ENCODE results near the gene CCNQ. TPM values are rescaled to one million over a fixed set of nuclear protein-coding genes. Genes with fewer than 3 reads are reported as not detected.
A peak's percentile ranks its signal among the peaks of the same experiment; 100 is the strongest.

The CCNQ gene
- polyA plus RNA-seq, 1 of the 3 experiments (the other 2 are of a cell fraction): 45.3 TPM

DNA sequence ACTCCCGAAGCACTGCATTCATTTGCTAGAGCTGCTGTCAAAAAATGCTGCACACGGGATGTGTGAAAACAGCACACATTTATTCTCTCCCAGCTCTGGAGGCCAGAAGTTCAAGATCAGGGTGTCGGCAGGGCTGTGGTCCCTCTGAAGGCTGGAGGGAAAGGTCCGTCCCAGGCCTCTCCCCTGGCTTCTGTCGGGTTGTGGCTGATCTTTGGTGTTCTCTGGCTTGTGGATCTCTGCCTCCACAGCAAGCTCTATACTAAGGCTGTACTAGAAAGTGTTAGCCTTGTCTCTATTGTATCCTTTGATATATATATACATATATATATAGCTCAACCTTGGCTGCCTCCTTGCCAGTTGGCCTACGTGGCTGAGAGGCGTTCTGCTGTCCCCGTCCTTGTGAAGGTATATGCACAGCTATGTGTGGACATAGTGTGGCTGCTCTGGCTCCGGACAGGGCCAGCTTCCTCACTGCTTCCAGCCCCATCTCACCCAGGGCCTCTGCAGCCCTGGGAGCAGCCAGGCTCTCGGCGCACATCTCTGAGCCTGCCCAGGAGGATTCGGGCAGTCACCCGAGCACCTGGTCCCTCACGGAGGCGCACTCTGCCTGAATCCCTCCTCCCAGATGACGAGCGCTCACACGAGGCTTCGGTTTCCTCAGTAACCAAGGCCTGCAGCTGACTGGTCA is 33.1 kb upstream of the CCNQ start:
- no peaks in the 10 kb centered on the region for H3F3A ChIP-seq (replicated peaks; ENCODE audit: insufficient read depth)
- ChIA-PET POLR2A (no interaction called here), CTCF (interaction anchor here (0.9 to 3.2 kb wide), 5 partner anchors 12 to 77 kb away, joined by 3 to 17 read pairs (median 8); no protein-coding TSS in a partner anchor)
- peaks cover 7% of the 10 kb centered on the region; the same call in 1 of the 2 replicates for H3K9me3 ChIP-seq
- no peak overlapping the region for H3K9ac ChIP-seq
- no peaks in the 10 kb centered on the region for H3K9me2 ChIP-seq
- no peaks in the 10 kb centered on the region for H4K20me1 ChIP-seq (ENCODE audit: insufficient read depth)
- no peaks in the 10 kb centered on the region; a peak in 1 of 4 replicates for H3K4me1 ChIP-seq (ENCODE audit: control insufficient read depth in 1 of 2, insufficient read depth in 2 of 2, low read depth in 1 of 2, low read length in 1 of 2)
- H3K36me3 ChIP-seq (replicated peaks in 1 of 2; ENCODE audit: control insufficient read depth in 1 of 2, insufficient read depth in 2 of 2, low read length in 1 of 2): no peaks in the 10 kb centered on the region
- no peak overlapping the region for H3K27ac ChIP-seq (ENCODE audit: low read depth in 2 of 2, low read length in 1 of 2)
- no peak overlapping the region for H2AFZ ChIP-seq (ENCODE audit: low read depth)
- no peak overlapping the region for H3K4me2 ChIP-seq
- no peak overlapping the region for H3K4me3 ChIP-seq (ENCODE audit: low read depth in 2 of 2, low read length in 1 of 2)
- DNase-seq: peak; percentile 14
- 30% methylated on average over 8 of the region's 19 CpGs for WGBS (ENCODE audit: low lambda C conversion rate)
- H3K79me2 ChIP-seq (ENCODE audit: insufficient read depth): no peaks in the 10 kb centered on the region
- no peak for TF ChIP-seq MXI1 (IDR thresholded peaks at IDR 0.05; ENCODE audit: low read depth, low read length)
- TF ChIP-seq YY1 (IDR thresholded peaks at IDR 0.05; ENCODE audit: low read depth): no peak
- TF ChIP-seq TAF1 (IDR thresholded peaks at IDR 0.05; ENCODE audit: borderline replicate concordance, low read depth, low read length): no peak
- TF ChIP-seq TEAD4 (IDR thresholded peaks at IDR 0.05; ENCODE audit: borderline replicate concordance, insufficient read depth): no peak
- TF ChIP-seq, protein P1, sequence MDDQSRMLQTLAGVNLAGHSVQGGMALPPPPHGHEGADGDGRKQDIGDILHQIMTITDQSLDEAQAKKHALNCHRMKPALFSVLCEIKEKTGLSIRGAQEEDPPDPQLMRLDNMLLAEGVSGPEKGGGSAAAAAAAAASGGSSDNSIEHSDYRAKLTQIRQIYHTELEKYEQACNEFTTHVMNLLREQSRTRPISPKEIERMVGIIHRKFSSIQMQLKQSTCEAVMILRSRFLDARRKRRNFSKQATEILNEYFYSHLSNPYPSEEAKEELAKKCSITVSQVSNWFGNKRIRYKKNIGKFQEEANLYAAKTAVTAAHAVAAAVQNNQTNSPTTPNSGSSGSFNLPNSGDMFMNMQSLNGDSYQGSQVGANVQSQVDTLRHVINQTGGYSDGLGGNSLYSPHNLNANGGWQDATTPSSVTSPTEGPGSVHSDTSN (IDR thresholded peaks at IDR 0.05): no peak
- no peak for TF ChIP-seq RAD21 (IDR thresholded peaks at IDR 0.05; ENCODE audit: low read length)
- TF ChIP-seq FOXM1 (IDR thresholded peaks at IDR 0.05; ENCODE audit: low read depth): no peak
- TF ChIP-seq FOSL2 (IDR thresholded peaks at IDR 0.05; ENCODE audit: borderline replicate concordance, low read depth): no peak
- TF ChIP-seq, protein P2, sequence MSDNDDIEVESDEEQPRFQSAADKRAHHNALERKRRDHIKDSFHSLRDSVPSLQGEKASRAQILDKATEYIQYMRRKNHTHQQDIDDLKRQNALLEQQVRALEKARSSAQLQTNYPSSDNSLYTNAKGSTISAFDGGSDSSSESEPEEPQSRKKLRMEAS (IDR thresholded peaks at IDR 0.05; ENCODE audit: low read depth): no peak
- TF ChIP-seq CHD2 (IDR thresholded peaks at IDR 0.05; ENCODE audit: low read length, partially characterized antibody): no peak
- TF ChIP-seq NRF1 (IDR thresholded peaks at IDR 0.05; ENCODE audit: low read depth, low read length): no peak
- TF ChIP-seq MEF2A (IDR thresholded peaks at IDR 0.05; ENCODE audit: borderline replicate concordance, low read depth): no peak
- TF ChIP-seq, protein P3, sequence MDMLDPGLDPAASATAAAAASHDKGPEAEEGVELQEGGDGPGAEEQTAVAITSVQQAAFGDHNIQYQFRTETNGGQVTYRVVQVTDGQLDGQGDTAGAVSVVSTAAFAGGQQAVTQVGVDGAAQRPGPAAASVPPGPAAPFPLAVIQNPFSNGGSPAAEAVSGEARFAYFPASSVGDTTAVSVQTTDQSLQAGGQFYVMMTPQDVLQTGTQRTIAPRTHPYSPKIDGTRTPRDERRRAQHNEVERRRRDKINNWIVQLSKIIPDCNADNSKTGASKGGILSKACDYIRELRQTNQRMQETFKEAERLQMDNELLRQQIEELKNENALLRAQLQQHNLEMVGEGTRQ (IDR thresholded peaks at IDR 0.05; ENCODE audit: borderline replicate concordance, low read depth, low read length): no peak
- no peak for TF ChIP-seq EZH2phosphoT487 (IDR thresholded peaks at IDR 0.05; ENCODE audit: borderline replicate concordance, low read depth)
- TF ChIP-seq RFX5 (IDR thresholded peaks at IDR 0.05; ENCODE audit: low read length): no peak
- TF ChIP-seq, protein P4, sequence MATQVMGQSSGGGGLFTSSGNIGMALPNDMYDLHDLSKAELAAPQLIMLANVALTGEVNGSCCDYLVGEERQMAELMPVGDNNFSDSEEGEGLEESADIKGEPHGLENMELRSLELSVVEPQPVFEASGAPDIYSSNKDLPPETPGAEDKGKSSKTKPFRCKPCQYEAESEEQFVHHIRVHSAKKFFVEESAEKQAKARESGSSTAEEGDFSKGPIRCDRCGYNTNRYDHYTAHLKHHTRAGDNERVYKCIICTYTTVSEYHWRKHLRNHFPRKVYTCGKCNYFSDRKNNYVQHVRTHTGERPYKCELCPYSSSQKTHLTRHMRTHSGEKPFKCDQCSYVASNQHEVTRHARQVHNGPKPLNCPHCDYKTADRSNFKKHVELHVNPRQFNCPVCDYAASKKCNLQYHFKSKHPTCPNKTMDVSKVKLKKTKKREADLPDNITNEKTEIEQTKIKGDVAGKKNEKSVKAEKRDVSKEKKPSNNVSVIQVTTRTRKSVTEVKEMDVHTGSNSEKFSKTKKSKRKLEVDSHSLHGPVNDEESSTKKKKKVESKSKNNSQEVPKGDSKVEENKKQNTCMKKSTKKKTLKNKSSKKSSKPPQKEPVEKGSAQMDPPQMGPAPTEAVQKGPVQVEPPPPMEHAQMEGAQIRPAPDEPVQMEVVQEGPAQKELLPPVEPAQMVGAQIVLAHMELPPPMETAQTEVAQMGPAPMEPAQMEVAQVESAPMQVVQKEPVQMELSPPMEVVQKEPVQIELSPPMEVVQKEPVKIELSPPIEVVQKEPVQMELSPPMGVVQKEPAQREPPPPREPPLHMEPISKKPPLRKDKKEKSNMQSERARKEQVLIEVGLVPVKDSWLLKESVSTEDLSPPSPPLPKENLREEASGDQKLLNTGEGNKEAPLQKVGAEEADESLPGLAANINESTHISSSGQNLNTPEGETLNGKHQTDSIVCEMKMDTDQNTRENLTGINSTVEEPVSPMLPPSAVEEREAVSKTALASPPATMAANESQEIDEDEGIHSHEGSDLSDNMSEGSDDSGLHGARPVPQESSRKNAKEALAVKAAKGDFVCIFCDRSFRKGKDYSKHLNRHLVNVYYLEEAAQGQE (IDR thresholded peaks at IDR 0.05; ENCODE audit: low read depth, low read length): no peak
- no peak for TF ChIP-seq RXRA (IDR thresholded peaks at IDR 0.05; ENCODE audit: borderline replicate concordance, low read depth)
- TF ChIP-seq TCF12 (IDR thresholded peaks at IDR 0.05): no peak
- H3K27me3 ChIP-seq (ENCODE audit: insufficient read depth): peaks cover 47% of the 10 kb centered on the region
